ENCODE data around the gene HAPSTR1. TPM values are rescaled to one million over a fixed set of nuclear protein-coding genes. Genes with fewer than 3 reads are reported as not detected.
"Not testable (repeated sequence)": the region's sequence is repeated elsewhere in the genome, so short reads cannot be mapped to it uniquely, and the experiment has no call there.

Gene HAPSTR1
- total and polyA plus RNA-seq, 2 of the 13 experiments (the other 11 are each of a cell fraction or from before 2014, with no cell fraction given): 25.2 to 83.2 TPM

DNA sequence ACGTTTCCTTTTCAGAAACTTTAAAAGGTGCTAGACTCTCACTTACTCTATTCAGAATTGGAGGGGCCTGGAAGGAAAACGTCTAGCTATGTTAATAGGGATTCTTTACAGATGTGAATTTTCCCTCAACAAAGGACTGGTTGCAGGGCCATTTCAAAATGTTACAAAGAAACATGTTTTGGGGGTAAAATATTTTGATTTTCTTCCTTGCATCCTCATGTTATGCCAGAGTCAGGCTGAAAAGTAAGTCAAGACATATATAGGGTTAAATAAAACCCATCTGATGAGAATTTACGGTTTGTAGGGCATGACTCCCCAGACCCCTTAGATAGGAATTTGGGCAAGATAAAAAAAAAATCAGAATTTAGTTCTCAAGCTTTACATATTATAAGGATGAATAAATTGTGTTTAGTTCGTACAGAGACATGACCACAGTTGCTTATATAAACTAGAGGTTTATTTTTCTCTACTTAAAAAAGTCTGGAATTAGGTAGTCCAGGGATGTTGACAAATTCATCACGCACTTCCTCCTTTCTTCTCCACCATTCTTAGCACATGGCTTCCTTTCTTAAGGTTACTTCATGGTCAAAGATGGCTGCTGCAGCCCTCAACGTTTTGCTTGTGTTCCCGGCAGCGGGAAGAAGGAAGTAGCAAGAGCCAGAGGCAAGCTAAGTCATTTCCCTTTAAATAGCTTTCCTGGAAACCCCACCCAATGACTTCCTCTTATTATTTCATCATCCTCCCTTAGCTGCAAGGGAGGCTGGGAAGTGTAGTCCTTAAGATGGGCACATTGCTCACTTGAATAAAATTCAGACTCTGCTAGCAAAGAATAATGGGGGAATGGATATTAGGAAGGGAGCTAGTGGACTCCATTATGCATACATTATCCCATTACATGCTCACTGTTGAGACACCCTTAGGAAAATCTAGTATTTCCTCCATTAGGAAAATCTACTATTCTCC lies 12.7 kb upstream of the HAPSTR1 start (continued):
- TF ChIP-seq, protein P1, sequence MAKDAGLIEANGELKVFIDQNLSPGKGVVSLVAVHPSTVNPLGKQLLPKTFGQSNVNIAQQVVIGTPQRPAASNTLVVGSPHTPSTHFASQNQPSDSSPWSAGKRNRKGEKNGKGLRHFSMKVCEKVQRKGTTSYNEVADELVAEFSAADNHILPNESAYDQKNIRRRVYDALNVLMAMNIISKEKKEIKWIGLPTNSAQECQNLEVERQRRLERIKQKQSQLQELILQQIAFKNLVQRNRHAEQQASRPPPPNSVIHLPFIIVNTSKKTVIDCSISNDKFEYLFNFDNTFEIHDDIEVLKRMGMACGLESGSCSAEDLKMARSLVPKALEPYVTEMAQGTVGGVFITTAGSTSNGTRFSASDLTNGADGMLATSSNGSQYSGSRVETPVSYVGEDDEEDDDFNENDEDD (CRISPR knock-in tag; IDR thresholded peaks at IDR 0.05; ENCODE audit: borderline replicate concordance): peak; percentile 85
- peak; percentile 73 for TF ChIP-seq ZMYM4 (CRISPR knock-in tag; IDR thresholded peaks at IDR 0.05)
- TF ChIP-seq ATF7 (IDR thresholded peaks at IDR 0.05): peak; percentile 34
- not testable (repeated sequence) for TF ChIP-seq ATF7, CREM (CRISPR knock-in tag; IDR thresholded peaks at IDR 0.05)
- TF ChIP-seq, protein P2, sequence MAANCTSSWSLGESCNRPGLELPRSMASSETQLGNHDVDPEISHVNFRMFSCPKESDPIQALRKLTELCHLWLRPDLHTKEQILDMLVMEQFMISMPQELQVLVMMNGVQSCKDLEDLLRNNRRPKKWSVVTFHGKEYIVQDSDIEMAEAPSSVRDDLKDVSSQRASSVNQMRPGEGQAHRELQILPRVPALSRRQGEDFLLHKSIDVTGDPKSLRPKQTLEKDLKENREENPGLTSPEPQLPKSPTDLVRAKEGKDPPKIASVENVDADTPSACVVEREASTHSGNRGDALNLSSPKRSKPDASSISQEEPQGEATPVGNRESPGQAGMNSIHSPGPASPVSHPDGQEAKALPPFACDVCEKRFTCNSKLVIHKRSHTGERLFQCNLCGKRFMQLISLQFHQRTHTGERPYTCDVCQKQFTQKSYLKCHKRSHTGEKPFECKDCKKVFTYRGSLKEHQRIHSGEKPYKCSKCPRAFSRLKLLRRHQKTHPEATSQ (CRISPR knock-in tag; IDR thresholded peaks at IDR 0.05; ENCODE audit: borderline replicate concordance): peak; percentile 33; the same call in 1 of the 2 replicates
- TF ChIP-seq, protein P3, sequence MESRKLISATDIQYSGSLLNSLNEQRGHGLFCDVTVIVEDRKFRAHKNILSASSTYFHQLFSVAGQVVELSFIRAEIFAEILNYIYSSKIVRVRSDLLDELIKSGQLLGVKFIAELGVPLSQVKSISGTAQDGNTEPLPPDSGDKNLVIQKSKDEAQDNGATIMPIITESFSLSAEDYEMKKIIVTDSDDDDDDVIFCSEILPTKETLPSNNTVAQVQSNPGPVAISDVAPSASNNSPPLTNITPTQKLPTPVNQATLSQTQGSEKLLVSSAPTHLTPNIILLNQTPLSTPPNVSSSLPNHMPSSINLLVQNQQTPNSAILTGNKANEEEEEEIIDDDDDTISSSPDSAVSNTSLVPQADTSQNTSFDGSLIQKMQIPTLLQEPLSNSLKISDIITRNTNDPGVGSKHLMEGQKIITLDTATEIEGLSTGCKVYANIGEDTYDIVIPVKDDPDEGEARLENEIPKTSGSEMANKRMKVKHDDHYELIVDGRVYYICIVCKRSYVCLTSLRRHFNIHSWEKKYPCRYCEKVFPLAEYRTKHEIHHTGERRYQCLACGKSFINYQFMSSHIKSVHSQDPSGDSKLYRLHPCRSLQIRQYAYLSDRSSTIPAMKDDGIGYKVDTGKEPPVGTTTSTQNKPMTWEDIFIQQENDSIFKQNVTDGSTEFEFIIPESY (CRISPR knock-in tag; IDR thresholded peaks at IDR 0.05): peak; percentile 57
- 0 out of 2 replicates have a peak, but pooled peaks have one; percentile 9 for TF ChIP-seq GATAD2A (CRISPR knock-in tag; IDR thresholded peaks at IDR 0.05)
- TF ChIP-seq, protein P4, sequence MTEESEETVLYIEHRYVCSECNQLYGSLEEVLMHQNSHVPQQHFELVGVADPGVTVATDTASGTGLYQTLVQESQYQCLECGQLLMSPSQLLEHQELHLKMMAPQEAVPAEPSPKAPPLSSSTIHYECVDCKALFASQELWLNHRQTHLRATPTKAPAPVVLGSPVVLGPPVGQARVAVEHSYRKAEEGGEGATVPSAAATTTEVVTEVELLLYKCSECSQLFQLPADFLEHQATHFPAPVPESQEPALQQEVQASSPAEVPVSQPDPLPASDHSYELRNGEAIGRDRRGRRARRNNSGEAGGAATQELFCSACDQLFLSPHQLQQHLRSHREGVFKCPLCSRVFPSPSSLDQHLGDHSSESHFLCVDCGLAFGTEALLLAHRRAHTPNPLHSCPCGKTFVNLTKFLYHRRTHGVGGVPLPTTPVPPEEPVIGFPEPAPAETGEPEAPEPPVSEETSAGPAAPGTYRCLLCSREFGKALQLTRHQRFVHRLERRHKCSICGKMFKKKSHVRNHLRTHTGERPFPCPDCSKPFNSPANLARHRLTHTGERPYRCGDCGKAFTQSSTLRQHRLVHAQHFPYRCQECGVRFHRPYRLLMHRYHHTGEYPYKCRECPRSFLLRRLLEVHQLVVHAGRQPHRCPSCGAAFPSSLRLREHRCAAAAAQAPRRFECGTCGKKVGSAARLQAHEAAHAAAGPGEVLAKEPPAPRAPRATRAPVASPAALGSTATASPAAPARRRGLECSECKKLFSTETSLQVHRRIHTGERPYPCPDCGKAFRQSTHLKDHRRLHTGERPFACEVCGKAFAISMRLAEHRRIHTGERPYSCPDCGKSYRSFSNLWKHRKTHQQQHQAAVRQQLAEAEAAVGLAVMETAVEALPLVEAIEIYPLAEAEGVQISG (CRISPR knock-in tag; IDR thresholded peaks at IDR 0.05): peak; percentile 18; the same call in 1 of the 2 replicates
- TF ChIP-seq, protein P5, sequence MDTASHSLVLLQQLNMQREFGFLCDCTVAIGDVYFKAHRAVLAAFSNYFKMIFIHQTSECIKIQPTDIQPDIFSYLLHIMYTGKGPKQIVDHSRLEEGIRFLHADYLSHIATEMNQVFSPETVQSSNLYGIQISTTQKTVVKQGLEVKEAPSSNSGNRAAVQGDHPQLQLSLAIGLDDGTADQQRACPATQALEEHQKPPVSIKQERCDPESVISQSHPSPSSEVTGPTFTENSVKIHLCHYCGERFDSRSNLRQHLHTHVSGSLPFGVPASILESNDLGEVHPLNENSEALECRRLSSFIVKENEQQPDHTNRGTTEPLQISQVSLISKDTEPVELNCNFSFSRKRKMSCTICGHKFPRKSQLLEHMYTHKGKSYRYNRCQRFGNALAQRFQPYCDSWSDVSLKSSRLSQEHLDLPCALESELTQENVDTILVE (CRISPR knock-in tag; IDR thresholded peaks at IDR 0.05): 0 out of 2 replicates have a peak, but pooled peaks have one; percentile 47
- TF ChIP-seq ELF3 (CRISPR knock-in tag; IDR thresholded peaks at IDR 0.05): peak; percentile 79; the same call in 1 of the 2 replicates
- TF ChIP-seq ELF4 (CRISPR knock-in tag; IDR thresholded peaks at IDR 0.05; ENCODE audit: borderline replicate concordance): 0 out of 2 replicates have a peak, but pooled peaks have one; percentile 29
- peak; percentile 98 for TF ChIP-seq THAP11 (CRISPR knock-in tag; IDR thresholded peaks at IDR 0.05)
- TF ChIP-seq, protein P6, sequence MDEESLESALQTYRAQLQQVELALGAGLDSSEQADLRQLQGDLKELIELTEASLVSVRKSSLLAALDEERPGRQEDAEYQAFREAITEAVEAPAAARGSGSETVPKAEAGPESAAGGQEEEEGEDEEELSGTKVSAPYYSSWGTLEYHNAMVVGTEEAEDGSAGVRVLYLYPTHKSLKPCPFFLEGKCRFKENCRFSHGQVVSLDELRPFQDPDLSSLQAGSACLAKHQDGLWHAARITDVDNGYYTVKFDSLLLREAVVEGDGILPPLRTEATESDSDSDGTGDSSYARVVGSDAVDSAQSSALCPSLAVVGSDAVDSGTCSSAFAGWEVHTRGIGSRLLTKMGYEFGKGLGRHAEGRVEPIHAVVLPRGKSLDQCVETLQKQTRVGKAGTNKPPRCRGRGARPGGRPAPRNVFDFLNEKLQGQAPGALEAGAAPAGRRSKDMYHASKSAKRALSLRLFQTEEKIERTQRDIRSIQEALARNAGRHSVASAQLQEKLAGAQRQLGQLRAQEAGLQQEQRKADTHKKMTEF (CRISPR knock-in tag; IDR thresholded peaks at IDR 0.05): peak; percentile 33; the same call in 1 of the 2 replicates
- TF ChIP-seq CREM (IDR thresholded peaks at IDR 0.05): peak; percentile 30; the same call in 1 of the 2 replicates
- TF ChIP-seq CEBPB (IDR thresholded peaks at IDR 0.05; ENCODE audit: borderline replicate concordance, low read depth, low read length): peak; percentile 88
